HG03442 (cell line): ENCODE measurements around the gene OR52B2.
"Not testable (repeated sequence)": the region's sequence is repeated elsewhere in the genome, so short reads cannot be mapped to it uniquely, and the experiment has no call there.

Experiments used
- ATAC-seq: cut with Tn5 transposase; IDR thresholded peaks from one replicate; pipeline ENCODE4 v1.9.1; 2021; ENCODE audit warnings: mild to moderate bottlenecking, moderate library complexity; ENCODE audit not compliant: unreplicated experiment

The OR52B2 gene

GRCh38 chr11:6156628-6157359, 13.3 kb downstream of the OR52B2 start:
- ATAC-seq = no peak

- no peak for ATAC-seq
Observed at GRCh38 chr11:6152126-6152525, 18.0 kb downstream of the OR52B2 start.

GRCh38 chr11:6151117-6151516, 19.0 kb downstream of the OR52B2 start:
- no peak for ATAC-seq

GRCh38 chr11:6143737-6144136, 26.4 kb downstream of the OR52B2 start:
- ATAC-seq = not testable (repeated sequence)

GRCh38 chr11:6142936-6143335, 27.2 kb downstream of the OR52B2 start:
- no peak for ATAC-seq

- ATAC-seq = not testable (repeated sequence)
Observed at GRCh38 chr11:6135936-6136335, 34.2 kb downstream of the OR52B2 start.

- ATAC-seq = no peak
Observed at GRCh38 chr11:6132431-6132830, 37.7 kb downstream of the OR52B2 start.

- ATAC-seq = no peak
Observed at GRCh38 chr11:6129635-6130034, 40.5 kb downstream of the OR52B2 start.

- ATAC-seq = no peak
Observed at GRCh38 chr11:6129011-6129410, 41.1 kb downstream of the OR52B2 start.

- ATAC-seq = no peak
Observed at GRCh38 chr11:6127881-6128280, 42.2 kb downstream of the OR52B2 start.

- ATAC-seq = no peak
Observed at GRCh38 chr11:6124245-6124644, 45.9 kb downstream of the OR52B2 start.
